HG02970 (cell line): ENCODE results near the gene NOTCH3.

Experiments used
- ATAC-seq: cut with Tn5 transposase; IDR thresholded peaks from one replicate; pipeline ENCODE4 v1.9.1; 2021; ENCODE audit warnings: mild to moderate bottlenecking, moderate library complexity, moderate number of reproducible peaks; ENCODE audit not compliant: unreplicated experiment, low FRiP score

Gene NOTCH3

DNA sequence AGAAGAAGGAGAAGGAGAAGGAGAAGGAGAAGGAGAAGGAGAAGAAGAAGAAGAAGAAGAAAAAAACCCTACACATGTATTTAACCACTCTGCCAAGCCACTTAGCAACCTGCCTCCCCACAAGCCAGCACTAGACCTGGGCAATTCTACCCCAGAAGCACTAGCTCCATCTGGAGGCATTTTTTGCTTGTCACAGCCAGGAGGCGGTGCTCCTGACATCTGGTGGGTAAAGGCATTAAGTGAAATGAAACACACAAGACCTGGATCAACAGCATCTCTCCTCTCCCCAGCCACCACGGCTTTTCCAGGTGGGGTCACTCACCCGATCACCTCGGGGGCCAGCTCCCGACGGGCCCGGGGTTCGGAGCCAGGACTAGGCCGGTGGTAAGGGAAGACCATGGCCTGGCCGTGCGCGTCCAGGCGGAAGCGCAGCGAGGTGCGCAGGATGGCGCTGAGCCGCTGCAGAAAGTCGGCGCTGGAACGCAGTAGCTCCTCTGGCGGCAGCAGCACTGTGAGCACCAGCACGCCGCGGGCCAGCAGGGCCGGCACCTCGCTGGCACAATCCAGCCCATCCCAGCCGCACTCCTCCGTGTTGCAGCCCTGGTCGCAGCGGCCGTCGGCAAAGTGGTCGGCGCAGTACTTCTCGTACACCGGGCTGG, 26.9 kb downstream of the NOTCH3 start:
- ATAC-seq, result no peak

DNA sequence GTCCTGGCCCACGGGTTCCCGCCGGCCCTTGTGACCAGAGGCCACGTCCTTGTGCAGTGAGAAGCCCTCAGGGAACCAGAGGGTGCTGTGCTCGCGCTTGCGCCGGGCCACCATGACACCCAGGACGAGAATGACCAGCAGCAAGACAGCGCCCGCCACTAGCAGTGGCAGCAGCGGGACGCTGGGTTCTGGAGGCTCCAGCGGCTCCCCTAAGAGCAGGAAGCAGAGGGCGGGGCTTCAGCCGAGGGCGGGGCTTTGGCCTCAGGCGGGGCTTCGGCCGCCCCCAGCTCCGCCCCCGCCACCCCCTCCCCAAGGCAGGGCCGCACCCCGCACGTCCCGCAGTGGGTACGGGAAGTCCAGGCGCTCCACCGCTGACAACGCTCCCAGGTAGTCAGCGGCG, 30.4 kb downstream of the NOTCH3 start:
- ATAC-seq, result no peak

DNA sequence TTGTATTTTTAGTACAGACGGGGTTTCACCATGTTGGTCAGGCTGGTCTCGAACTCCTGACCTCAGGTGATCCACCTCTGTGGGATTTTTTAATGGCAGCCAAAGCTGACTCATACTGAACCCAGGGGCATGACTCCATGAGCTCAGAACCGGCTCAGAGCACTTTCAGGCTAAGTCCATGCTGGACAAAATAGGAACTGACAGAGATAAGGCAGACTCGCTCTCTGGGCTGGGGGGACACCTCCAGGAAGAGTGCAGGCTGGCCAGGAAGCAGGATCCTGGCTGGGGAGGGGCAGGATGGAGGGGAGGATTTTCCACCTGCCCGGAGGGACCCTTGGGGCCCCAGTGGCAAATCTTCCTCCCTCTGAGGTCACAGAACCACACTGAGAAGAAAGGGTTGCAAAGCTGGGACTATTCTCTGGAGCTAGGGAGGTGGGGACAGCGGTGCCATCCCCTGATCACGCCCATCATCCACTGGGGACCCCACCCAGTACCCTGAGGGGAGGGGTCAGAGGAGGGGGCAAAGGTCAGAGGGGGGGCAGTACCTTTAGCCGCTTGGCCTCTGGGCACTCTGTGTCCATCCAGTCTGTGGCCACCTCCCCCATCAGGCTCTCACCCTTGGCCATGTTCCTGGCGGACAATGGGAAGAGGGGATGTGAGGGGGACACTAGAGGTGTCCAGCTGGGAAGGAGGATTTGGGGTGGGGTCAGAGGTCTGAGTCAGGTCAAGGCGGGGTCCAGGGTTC, 31.1 kb downstream of the NOTCH3 start:
- no peak for ATAC-seq

DNA sequence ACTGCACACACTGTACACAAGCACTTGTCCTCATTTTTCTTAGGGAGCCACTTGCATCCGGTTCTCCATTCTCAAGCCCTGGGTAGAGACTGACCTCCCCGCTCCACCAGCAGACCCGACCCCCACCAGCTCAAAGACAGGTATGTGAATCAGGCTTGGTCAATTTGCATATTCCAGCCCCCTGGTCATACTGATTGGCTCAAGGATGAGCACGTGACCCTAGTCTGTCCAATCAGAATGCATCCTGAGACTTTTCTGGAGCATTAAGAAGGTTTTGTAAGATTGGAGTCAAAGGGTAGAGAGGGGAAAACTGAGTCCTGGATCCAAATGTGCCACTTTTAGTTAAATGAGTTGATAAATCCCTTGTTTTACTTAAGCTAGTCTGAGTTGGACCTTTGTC, 34.1 kb downstream of the NOTCH3 start:
- no peak for ATAC-seq

DNA sequence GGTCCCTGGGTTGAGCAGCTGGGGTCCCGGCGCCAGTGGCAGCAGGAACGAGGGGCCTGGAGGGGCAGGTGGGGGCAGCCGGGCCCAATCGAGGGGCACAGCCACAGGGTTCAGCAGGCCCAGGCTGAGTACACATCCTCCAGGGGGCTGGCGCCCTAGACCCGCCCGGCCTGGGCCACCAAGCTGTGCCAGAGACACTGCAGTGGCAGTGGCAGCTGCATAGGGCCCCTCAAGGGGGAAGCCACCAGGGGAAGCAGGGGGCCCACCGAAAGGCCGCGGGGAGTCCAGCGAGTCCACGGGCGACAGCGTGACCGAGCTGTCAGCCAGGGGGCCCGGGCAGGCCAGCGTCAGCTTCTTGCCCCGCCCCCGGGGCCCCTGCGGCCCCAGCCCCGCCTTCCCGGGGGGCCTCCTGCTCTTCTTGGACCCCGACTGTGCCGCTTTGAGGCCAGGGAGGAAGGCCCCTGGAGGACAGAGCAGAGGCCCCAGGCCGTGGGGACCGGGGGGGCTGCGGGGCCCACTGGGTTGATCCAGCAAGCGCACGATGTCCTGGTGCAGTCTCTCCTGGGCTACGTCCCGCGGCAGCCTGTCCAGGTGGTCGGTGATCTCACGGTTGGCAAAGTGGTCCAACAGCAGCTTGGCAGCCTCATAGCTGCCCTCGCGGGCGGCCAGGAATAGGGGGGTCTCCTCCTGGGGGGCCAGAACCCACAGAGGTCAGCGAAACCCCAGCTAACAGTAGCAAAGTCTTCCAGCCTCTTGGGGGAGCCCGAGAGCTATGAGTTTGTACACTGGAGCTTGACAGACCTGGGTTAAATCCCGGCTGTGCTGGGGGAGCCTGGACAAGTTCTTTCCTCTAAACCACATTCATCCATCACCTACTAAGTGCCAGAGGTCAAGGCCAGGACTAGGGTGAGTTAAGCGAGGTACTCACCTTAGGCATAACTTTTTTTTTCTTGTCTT, 39.5 kb downstream of the NOTCH3 start:
- ATAC-seq, result no peak

DNA sequence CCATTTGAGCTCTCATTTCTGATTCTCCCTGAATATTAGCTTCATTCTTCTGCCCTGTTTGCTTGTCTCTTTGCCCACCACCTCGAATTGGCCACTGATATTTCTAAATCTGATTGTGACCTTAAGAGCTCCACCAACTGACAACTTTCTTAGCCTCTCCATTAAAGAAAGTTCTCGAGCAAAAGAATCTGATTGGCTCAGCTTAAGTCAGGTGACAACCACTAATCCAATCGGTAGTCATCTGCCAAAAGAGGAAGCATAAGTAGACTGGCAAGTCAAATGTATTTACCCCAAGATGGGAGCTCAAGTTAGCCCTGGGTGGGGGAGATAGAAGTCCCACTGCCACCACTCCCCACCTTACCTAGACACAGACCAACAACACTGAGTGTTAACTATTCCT, 41.5 kb downstream of the NOTCH3 start:
- no peak for ATAC-seq

DNA sequence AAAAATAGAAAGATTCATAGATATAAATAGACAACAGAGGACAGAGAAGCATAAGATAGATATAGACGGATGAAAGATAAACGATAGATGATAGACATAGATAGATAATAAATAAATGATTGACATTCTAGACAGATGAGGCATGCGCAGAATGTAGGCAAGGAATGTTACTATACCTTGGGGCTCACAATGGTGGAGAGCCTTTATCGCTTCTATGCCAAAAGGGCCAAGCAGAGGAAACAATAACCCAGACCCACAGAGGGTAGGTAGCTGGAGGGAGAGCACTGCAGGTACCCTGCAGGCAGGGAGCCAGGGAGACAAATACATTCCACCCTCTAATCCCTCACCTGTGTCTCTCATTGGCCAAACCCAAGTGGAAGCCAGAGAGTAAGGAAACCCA, 44.4 kb downstream of the NOTCH3 start:
- ATAC-seq, result no peak

DNA sequence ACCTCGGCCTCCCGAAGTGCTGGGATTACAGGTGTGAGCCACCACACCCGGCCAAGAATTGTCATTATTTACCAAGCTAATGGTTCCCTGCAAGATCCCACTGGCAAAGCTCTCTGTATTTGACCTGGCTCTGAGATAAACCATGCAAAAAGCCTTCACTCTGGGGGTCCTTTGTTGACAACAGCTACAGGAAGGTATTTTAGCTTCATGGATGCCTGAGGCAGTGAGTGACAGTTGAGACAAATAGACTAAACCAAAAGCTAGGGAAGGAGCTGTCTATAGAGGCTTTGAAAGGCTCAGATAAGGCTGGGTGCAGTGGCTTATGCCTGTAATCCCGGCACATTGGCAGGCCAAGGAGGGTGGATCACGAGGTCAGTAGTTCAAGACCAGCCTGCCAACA, 45.5 kb downstream of the NOTCH3 start:
- no peak for ATAC-seq

DNA sequence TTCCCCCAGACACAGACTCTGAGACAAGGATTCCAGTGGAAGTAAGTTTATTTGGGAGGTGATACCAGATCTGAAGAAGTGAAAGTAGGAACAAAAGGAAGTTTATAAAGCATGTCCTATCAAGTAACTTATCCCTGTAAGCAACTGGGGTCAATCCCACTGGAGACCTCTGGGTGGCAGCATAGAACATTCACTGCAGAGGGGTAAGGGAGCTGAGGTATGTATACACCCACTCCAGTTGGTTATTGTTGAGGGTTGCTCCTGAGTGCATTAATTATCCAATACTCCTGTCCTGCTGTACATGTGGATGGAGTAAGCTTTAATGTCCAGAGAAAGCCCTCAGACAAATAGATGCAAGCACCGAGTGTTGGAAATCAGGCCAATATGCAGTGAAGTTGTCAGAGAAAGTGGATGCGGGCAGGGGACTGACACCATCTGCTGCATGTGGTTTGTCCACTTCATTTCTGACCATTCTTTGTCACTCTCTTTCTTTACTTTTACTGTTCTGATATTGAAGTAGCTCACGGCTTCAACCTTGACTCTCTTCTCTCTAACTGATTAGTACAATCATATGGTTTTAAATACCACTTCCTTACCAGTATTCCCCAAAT, 46.7 kb downstream of the NOTCH3 start:
- ATAC-seq, result no peak

DNA sequence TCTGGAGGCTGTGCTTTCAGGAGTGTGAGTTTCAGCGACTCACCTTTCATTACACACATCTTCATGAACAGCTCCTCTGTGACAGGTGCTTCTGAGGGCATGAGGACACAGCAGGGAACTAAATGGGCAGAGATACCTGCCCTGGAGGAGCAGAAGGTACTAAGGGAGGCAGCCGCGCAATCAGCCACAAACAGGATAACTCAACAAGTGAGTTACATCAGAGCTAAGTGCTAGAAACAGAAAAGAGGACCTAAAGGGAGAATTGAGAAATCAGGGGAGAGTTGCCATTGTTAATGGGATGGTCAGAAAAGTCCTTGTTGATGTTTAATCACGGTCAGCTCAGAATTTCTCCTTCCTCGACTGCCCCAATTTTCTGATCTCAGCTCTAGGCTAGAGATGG, 51.1 kb downstream of the NOTCH3 start:
- ATAC-seq, result no peak

DNA sequence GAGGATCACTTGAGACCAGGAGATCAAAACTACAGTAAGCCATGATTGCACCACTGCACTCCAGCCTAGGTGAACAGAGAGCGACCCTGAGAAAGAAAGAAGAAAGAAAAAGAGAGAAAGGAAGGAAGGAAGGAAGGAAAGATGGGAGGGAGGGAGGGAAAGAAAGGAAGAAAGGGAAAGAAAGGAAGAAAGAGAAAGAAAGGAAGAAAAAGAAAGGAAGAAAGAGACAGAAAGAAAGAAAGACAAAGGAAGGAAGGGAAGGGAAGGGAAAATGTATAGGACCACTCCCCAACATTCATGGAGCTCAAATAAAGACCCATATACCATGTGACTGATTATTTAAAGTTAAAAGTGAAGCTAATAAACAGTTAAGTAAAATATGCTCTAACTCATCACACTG, 53.7 kb downstream of the NOTCH3 start:
- ATAC-seq, result no peak

DNA sequence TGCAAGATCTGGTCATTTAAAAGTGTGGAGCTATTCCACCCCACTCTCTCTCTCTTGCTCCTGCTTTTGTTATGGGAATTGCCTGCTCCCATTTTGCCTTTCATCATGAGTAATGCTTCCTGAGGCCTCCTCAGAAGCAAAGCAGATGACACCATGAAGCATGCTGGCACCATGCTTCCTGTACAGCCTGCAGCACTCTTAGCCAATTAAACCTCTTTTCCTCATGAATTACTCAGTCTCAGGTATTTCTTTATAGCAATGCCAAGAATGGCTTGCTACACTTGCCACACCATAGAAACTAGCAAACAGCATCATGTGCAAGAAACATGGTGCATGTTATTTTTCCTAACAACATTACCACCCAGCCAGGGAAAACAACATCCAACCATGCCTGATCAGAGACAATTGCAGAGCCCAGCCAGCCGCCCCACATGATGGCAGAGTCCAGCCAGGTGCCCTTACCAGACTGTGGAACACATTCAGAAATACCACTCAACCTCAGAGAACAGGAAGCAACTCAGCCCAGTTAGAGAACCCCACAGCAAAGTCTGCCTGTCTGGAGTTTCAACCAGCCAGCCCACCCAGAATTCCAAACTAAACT, 56.6 kb downstream of the NOTCH3 start:
- no peak for ATAC-seq

DNA sequence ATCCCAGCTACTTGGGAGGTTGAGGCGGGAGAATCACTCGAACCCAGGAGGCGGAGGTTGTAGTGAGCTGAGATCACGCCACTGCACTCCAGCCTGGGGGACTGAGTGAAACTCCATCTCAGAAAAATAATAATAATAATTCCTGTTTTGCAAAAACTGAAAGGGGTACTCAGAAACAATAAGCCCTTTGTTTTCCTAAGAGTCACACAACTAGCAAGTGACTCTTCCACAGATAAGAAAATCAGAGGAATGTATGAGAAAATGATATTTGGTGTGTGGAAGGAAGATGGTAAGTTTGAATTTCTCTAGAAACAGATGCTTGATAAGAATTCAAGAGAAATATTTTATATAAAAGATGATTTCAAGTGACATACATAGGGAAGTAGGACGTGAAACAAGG, 58.5 kb downstream of the NOTCH3 start:
- ATAC-seq, result no peak

DNA sequence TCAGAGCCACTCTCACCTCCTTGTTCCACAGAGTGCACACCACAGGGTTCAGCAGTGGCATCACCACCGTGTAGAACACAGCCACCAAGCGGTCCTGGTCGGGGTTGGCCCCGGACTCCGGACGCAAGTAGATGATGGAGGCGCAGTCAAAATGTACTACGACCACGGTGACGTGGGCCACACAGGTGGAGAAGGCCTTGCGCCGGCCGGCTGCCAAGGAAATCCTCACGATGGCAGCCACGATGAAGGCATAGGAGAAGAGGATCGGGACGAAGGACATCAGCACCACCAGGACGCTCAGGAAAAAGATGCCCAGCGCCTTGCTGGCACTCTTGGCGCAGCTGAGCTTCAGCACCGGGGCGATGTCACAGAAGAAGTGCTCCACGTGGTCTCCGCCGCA, 59.7 kb downstream of the NOTCH3 start:
- ATAC-seq, result no peak

DNA sequence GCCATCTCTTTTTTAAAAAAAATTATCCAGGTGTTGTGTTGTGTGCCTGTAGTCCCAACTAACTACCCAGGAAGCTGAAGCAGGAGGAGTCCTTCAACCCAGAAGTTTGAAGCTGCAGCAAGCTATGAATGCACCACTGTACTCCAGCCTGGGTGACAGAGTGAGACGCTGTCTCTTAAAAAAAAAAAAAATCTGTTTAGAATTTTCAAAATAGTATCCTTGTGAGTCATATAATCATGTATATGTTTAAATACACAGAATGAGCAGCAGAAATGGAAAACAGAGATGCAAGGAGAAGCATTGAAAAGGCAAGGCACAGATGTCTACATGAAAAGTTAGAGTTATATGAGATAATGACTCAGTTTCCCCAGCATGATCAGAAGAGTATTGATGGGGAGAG, 62.4 kb downstream of the NOTCH3 start:
- ATAC-seq, result no peak

DNA sequence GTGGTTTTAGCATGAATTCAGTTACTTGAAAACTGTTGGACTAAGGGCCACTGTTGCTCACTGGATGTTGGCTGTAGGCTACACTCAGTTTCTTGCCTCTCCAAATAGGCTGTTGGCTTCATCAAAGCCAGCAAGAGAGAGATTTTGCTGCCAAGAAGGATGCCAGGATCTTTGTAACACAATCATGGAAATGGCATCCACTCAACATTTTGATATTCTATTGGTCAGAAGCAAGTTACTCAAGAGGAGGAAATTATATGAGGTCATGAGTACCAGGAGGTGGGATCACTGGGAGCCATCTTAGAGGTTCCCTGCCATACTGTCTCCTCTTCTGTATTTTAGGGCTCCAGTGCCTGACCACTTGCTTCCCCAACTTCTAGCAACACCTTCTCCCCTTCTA, 63.0 kb downstream of the NOTCH3 start:
- ATAC-seq, result no peak

DNA sequence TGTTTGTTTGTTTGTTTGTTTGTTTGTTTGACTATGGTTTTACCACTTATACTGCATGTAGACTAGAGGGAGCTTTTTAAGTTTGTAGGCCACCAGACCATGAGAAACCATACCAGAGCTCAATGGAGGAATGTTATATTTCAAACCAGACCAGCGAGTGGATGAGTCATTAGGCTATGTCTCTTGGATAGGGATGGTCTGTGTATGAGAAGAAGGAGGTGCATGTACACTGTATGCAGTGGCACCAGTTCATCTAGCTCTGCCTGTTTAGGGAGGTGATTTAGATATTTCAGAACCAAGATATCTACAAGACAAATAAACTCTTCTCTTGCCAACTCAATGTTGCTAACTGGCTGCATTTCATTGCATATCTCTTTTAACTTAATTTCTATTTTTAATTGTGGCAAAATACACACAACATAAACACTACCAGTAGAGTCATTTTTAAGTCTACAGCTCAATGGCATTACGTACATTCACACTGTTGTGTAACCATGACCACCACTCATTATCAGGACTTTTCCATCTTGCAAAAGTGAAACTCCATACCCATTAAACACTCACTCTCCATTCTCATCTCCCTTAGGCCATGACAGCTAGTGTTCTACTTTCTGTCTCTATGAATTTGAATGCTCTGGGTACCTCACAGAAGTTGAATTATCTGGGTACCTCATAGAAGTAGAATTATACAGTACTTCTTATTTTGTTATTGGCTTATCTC, 64.4 kb downstream of the NOTCH3 start:
- ATAC-seq, result no peak

DNA sequence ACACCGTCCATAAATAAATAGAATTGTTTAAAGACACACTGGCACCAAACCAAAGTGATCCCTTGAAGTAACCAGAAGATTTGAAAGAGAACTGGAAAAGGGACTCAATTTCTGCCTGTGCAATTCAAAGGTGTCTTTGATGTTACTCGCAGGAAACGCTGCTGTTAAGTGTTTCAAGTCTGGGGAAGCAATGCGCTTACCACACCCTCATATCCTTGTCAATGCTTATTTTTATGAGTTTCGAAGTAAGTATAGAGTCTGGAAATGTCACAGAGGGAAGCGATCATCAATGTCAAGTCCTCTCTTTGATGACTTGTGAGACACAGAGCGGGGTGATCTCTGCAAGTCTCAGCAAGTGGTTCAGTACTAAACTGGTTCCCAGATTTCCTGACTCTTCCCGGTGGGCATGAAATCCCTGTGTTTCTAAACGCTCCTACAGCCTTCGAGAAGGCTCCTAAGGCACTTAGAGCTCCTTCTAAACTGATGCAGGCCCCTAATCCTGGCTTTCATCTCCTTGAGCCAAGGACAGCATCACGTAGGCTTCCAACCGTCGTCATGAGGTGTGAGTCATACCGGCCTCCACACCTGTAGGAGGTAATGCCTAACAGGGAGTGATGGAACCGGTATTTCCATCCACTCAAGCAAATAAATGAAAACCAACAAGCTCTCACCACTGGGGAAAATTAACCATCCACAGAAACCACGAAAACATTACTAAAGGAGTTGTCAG, 70.8 kb downstream of the NOTCH3 start:
- no peak for ATAC-seq

DNA sequence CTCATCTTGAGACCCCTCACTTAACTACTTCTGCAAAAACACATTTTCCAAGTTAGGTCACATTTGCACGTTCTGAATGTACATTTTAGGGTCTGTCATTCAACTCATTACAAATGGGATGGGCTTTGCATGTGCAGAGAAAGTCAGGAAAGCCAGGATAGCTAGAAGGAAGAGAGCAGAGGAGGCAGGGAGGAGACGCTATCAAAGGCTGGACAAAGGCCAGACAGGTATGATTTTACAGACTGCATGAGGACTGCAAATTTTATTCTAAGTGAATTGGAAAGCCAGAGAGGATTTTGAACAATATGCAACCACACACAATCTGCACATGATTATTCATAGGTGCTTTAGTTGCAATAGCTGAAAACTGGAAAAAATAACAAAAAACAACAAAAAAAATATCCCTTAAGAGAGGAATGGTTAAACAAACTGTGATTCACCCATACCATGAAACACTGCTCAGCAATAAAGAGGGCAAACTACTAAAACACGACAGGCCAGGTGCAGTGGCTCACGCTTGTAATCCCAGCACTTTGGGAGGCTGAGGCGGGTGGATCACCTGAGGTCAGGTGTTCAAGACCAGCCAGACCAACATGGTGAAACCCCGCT, 72.5 kb downstream of the NOTCH3 start:
- no peak for ATAC-seq
